SK-N-SH treated with all-trans-retinoic acid at 6 μM for 48 hours (cell line): ENCODE results near the gene AGAP1.

ENCODE experiments used
- ATAC-seq: fragments of 200-7000 bp; cut with Tn5 transposase; 3 replicates; pipeline ENCODE4 v1.9.1; 2020; ENCODE audit warnings: mild to moderate bottlenecking, moderate library complexity
- BACH2 ChIP-seq: fragments of 250-450 bp; sonication (Bioruptor Pico); IDR thresholded peaks from 2 replicates; pipeline ENCODE4 v1.9.0; 2021; ENCODE audit warnings: mild to moderate bottlenecking, borderline replicate concordance
- CSDC2 ChIP-seq: fragments of 250-450 bp; sonication (Bioruptor Pico); IDR thresholded peaks from 2 replicates; pipeline ENCODE4 v1.5.0; 2020; ENCODE audit warnings: mild to moderate bottlenecking, moderate library complexity
- ESRRG ChIP-seq: fragments of 250-450 bp; sonication (Bioruptor Pico); IDR thresholded peaks from 2 replicates; pipeline ENCODE4 v1.6.1; 2021; ENCODE audit warnings: mild to moderate bottlenecking
- ISL1 ChIP-seq: fragments of 250-450 bp; sonication (Bioruptor Pico); IDR thresholded peaks from 2 replicates; pipeline ENCODE4 v2.1.2; 2022; ENCODE audit warnings: mild to moderate bottlenecking, moderate library complexity
- OSR1 ChIP-seq: fragments of 250-450 bp; sonication (Bioruptor Pico); IDR thresholded peaks from 2 replicates; pipeline ENCODE4 v1.8.0; 2022; ENCODE audit warnings: moderate library complexity, mild to moderate bottlenecking, inconsistent platforms
- PPARA ChIP-seq: fragments of 250-450 bp; sonication (Bioruptor Pico); IDR thresholded peaks from 2 replicates; pipeline ENCODE4 v1.5.0; 2020; ENCODE audit warnings: mild to moderate bottlenecking, borderline replicate concordance
- RARB ChIP-seq: fragments of 250-450 bp; sonication (Bioruptor Pico); IDR thresholded peaks from 2 replicates; pipeline ENCODE4 v1.8.0; 2021; ENCODE audit warnings: mild to moderate bottlenecking, moderate library complexity
- SNAI2 ChIP-seq: fragments of 250-450 bp; sonication (Bioruptor Pico); IDR thresholded peaks from 2 replicates; pipeline ENCODE4 v1.5.0; 2020; ENCODE audit warnings: mild to moderate bottlenecking, moderate library complexity
- TCF4 ChIP-seq: fragments of 250-450 bp; sonication (Bioruptor Pico); IDR thresholded peaks from 2 replicates; pipeline ENCODE4 v1.8.0; 2021; ENCODE audit warnings: mild to moderate bottlenecking, moderate library complexity, borderline replicate concordance
- ZC3H10 ChIP-seq: fragments of 250-450 bp; sonication (Bioruptor Pico); IDR thresholded peaks from 2 replicates; pipeline ENCODE4 v1.5.1; 2021; ENCODE audit warnings: mild to moderate bottlenecking, moderate library complexity
- ZFP3 ChIP-seq: fragments of 250-450 bp; sonication (Bioruptor Pico); IDR thresholded peaks from 2 replicates; pipeline ENCODE4 v1.5.0; 2020; ENCODE audit warnings: mild to moderate bottlenecking, moderate library complexity
- ZFP30 ChIP-seq: fragments of 450-650 bp; formaldehyde crosslinking; IDR thresholded peaks from 2 replicates; pipeline ENCODE4 v1.5.0; 2022; ENCODE audit warnings: mild to moderate bottlenecking, moderate library complexity
- ZNF565 ChIP-seq: fragments of 450-650 bp; formaldehyde crosslinking; conservative IDR thresholded peaks from 2 replicates; pipeline ENCODE4 v1.5.0; 2020; ENCODE audit warnings: low read depth, mild to moderate bottlenecking, moderate library complexity
- ZNF8 ChIP-seq: fragments of 450-650 bp; formaldehyde crosslinking; IDR thresholded peaks from 2 replicates; pipeline ENCODE4 v1.5.0; 2020; ENCODE audit warnings: mild to moderate bottlenecking, moderate library complexity
- TF ChIP-seq, protein P1 (sequence below): fragments of 250-450 bp; sonication (Bioruptor Pico); IDR thresholded peaks from 2 replicates; pipeline ENCODE4 v1.8.0; 2021; ENCODE audit warnings: low read depth, mild to moderate bottlenecking, moderate library complexity, borderline replicate concordance
- TF ChIP-seq, protein P2 (sequence below): fragments of 250-450 bp; sonication (Bioruptor Pico); IDR thresholded peaks from 2 replicates; pipeline ENCODE4 v1.5.0; 2020; ENCODE audit warnings: mild to moderate bottlenecking, moderate library complexity
- TF ChIP-seq, protein P3 (sequence below): fragments of 250-450 bp; sonication (Bioruptor Pico); IDR thresholded peaks from 2 replicates; pipeline ENCODE4 v1.8.0; 2020; ENCODE audit warnings: mild to moderate bottlenecking, moderate library complexity, borderline replicate concordance
- TF ChIP-seq, protein P4 (sequence below): fragments of 250-450 bp; sonication (Bioruptor Pico); IDR thresholded peaks from 2 replicates; pipeline ENCODE4 v1.5.1; 2021; ENCODE audit warnings: mild to moderate bottlenecking, moderate library complexity
- TF ChIP-seq, protein P5 (sequence below): fragments of 250-450 bp; sonication (Bioruptor Pico); IDR thresholded peaks from 2 replicates; pipeline ENCODE4 v1.5.1; 2020; ENCODE audit warnings: low read depth, mild to moderate bottlenecking, moderate library complexity

The AGAP1 gene

DNA sequence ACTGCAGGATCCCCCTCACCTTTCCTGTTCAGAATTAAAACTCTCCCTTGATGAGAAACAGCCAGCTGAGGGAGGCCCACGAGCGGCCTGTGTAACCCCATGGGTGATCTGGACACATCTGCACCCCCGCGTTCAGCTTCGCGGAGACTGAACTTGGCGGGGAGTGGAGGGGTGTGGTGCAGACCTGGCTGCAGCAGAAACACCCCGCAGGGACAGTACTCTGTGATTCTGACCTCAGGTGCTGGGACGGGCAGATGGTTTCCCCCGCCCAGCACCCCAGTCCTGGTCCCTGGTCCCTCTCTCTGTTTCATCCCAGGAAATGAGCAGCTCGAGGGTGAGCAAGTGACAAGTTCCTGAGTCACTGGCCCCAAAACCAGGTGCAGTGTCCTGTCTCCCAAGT is 633.2 kb downstream of the AGAP1 start:
- TF ChIP-seq BACH2 (CRISPR knock-in tag), result no peak
- TF ChIP-seq RARB, result no peak
- TF ChIP-seq ZC3H10, result no peak
- no peak for TF ChIP-seq ZNF8 (CRISPR knock-in tag)
- no peak for TF ChIP-seq OSR1 (CRISPR knock-in tag)
- no peak for TF ChIP-seq ISL1
- TF ChIP-seq ZNF565 (CRISPR knock-in tag), result no peak
- TF ChIP-seq PPARA (CRISPR knock-in tag), result no peak
- TF ChIP-seq, protein P1, sequence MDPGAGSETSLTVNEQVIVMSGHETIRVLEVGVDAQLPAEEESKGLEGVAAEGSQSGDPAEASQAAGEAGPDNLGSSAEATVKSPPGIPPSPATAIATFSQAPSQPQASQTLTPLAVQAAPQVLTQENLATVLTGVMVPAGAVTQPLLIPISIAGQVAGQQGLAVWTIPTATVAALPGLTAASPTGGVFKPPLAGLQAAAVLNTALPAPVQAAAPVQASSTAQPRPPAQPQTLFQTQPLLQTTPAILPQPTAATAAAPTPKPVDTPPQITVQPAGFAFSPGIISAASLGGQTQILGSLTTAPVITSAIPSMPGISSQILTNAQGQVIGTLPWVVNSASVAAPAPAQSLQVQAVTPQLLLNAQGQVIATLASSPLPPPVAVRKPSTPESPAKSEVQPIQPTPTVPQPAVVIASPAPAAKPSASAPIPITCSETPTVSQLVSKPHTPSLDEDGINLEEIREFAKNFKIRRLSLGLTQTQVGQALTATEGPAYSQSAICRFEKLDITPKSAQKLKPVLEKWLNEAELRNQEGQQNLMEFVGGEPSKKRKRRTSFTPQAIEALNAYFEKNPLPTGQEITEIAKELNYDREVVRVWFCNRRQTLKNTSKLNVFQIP, result no peak
- TF ChIP-seq, protein P2, sequence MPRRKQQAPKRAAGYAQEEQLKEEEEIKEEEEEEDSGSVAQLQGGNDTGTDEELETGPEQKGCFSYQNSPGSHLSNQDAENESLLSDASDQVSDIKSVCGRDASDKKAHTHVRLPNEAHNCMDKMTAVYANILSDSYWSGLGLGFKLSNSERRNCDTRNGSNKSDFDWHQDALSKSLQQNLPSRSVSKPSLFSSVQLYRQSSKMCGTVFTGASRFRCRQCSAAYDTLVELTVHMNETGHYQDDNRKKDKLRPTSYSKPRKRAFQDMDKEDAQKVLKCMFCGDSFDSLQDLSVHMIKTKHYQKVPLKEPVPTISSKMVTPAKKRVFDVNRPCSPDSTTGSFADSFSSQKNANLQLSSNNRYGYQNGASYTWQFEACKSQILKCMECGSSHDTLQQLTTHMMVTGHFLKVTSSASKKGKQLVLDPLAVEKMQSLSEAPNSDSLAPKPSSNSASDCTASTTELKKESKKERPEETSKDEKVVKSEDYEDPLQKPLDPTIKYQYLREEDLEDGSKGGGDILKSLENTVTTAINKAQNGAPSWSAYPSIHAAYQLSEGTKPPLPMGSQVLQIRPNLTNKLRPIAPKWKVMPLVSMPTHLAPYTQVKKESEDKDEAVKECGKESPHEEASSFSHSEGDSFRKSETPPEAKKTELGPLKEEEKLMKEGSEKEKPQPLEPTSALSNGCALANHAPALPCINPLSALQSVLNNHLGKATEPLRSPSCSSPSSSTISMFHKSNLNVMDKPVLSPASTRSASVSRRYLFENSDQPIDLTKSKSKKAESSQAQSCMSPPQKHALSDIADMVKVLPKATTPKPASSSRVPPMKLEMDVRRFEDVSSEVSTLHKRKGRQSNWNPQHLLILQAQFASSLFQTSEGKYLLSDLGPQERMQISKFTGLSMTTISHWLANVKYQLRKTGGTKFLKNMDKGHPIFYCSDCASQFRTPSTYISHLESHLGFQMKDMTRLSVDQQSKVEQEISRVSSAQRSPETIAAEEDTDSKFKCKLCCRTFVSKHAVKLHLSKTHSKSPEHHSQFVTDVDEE (CRISPR knock-in tag), result no peak
- TF ChIP-seq ZFP3, result no peak
- TF ChIP-seq, protein P3, sequence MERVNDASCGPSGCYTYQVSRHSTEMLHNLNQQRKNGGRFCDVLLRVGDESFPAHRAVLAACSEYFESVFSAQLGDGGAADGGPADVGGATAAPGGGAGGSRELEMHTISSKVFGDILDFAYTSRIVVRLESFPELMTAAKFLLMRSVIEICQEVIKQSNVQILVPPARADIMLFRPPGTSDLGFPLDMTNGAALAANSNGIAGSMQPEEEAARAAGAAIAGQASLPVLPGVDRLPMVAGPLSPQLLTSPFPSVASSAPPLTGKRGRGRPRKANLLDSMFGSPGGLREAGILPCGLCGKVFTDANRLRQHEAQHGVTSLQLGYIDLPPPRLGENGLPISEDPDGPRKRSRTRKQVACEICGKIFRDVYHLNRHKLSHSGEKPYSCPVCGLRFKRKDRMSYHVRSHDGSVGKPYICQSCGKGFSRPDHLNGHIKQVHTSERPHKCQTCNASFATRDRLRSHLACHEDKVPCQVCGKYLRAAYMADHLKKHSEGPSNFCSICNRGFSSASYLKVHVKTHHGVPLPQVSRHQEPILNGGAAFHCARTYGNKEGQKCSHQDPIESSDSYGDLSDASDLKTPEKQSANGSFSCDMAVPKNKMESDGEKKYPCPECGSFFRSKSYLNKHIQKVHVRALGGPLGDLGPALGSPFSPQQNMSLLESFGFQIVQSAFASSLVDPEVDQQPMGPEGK (CRISPR knock-in tag), result no peak
- no peak for TF ChIP-seq ZFP30
- no peak for TF ChIP-seq SNAI2
- TF ChIP-seq TCF4 (CRISPR knock-in tag), result no peak
- TF ChIP-seq, protein P4, sequence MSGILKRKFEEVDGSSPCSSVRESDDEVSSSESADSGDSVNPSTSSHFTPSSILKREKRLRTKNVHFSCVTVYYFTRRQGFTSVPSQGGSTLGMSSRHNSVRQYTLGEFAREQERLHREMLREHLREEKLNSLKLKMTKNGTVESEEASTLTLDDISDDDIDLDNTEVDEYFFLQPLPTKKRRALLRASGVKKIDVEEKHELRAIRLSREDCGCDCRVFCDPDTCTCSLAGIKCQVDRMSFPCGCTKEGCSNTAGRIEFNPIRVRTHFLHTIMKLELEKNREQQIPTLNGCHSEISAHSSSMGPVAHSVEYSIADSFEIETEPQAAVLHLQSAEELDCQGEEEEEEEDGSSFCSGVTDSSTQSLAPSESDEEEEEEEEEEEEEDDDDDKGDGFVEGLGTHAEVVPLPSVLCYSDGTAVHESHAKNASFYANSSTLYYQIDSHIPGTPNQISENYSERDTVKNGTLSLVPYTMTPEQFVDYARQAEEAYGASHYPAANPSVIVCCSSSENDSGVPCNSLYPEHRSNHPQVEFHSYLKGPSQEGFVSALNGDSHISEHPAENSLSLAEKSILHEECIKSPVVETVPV (CRISPR knock-in tag), result no peak
- no peak for TF ChIP-seq CSDC2 (CRISPR knock-in tag)
- TF ChIP-seq, protein P5, sequence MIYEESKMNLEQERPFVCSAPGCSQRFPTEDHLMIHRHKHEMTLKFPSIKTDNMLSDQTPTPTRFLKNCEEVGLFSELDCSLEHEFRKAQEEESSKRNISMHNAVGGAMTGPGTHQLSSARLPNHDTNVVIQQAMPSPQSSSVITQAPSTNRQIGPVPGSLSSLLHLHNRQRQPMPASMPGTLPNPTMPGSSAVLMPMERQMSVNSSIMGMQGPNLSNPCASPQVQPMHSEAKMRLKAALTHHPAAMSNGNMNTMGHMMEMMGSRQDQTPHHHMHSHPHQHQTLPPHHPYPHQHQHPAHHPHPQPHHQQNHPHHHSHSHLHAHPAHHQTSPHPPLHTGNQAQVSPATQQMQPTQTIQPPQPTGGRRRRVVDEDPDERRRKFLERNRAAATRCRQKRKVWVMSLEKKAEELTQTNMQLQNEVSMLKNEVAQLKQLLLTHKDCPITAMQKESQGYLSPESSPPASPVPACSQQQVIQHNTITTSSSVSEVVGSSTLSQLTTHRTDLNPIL (CRISPR knock-in tag), result no peak
- no peak for TF ChIP-seq ESRRG
- no peak for ATAC-seq

DNA sequence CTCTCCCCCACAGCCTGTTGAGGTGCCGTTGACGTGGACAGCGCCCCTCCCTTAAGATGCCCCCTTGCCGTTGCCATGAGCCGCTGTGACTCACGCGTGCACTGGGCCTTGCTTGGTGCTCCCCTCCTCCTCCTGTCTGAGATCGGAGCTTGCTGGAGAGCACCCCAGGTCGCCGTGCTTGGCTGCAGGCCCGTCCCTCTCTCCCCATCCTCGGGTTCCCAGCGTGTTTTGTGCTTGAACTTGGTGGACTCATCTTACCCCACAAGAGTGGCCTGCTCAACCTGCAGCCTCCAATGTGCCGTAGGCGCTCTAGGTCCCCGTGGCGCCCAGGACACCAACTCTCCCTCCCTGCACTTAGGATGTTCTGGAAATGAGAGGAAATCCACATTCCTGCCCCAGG is 634.5 kb downstream of the AGAP1 start:
- TF ChIP-seq, protein P4 (CRISPR knock-in tag), result no peak
- TF ChIP-seq, protein P3 (CRISPR knock-in tag), result no peak
- ATAC-seq, result no peak
